ENCODE measurements around the gene GOPC. TPM values are rescaled to one million over a fixed set of nuclear protein-coding genes. Genes with fewer than 3 reads are reported as not detected.

The GOPC gene
- total RNA-seq, 1 experiment from 2014 or later = 24.2 TPM

DNA sequence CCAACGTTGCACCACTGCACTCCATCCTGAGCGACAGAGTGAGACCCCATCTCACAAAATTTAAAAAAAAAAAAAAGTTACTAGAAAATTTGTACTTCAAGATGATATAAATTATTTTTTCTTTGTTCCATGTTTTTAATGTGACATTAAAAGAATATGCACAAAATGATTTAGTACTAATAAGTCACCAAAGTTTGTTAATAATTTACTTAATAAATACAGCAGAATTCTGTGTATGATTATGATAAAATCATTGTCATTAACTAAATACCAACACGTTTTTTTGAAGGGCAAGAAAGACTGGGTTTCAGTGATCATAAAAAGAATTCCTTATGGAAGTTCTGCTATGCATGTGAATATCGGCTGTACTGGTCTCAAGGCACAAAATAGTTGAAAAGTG is 28.1 kb downstream of the GOPC start:
- ChIA-PET POLR2A (no interaction called here), RAD21 (ENCODE audit: low non-redundant PET in 1 of 2, low total read pairs in 2 of 2, uncharacterized antibody in 2 of 2, unreplicated experiment in 2 of 2) (no interaction called here), CTCF (no interaction called here)
- H3K27me3 ChIP-seq (ENCODE audit: insufficient read depth, low read length) = no peaks in the 10 kb centered on the region
- ATAC-seq = no peak
- no peaks in the 10 kb centered on the region for H3K9me3 ChIP-seq (ENCODE audit: control insufficient read depth in 1 of 2, insufficient read depth in 1 of 2, low read depth in 1 of 2, low read length in 2 of 2)
- H3K27ac ChIP-seq (ENCODE audit: low read depth, low read length) = no peak overlapping the region
- H3K4me3 ChIP-seq (replicated peaks in 1 of 2; ENCODE audit: low read depth in 1 of 2, low read length in 2 of 2) = no peak overlapping the region
- H3K79me2 ChIP-seq (ENCODE audit: insufficient read depth, low read length) = peaks cover 1% of the 10 kb centered on the region; the same call in 1 of the 2 replicates
- H2AFZ ChIP-seq (ENCODE audit: low read depth, low read length, poor library complexity, severe bottlenecking) = no peak overlapping the region
- BruUV-seq (replicated peaks) = no TSS peak
- H3K9me2 ChIP-seq (ENCODE audit: insufficient read depth) = no peaks in the 10 kb centered on the region
- no peak overlapping the region for H3K9ac ChIP-seq (ENCODE audit: low read length)
- H4K20me1 ChIP-seq (ENCODE audit: insufficient read depth) = no peaks in the 10 kb centered on the region
- no peak overlapping the region for H3K4me2 ChIP-seq (ENCODE audit: low read length)
- TF ChIP-seq SP1 (IDR thresholded peaks at IDR 0.05; ENCODE audit: low read depth) (no peak), POLR2AphosphoS5 (IDR thresholded peaks at IDR 0.05; ENCODE audit: low read depth, low read length) (no peak), EZH2 (IDR thresholded peaks at IDR 0.05) (no peak), JUND (IDR thresholded peaks at IDR 0.05) (no peak), ELF1 (IDR thresholded peaks at IDR 0.05; ENCODE audit: borderline replicate concordance, low read depth) (no peak), EZH2phosphoT487 (IDR thresholded peaks at IDR 0.05; ENCODE audit: borderline replicate concordance) (no peak), SRF (IDR thresholded peaks at IDR 0.05; ENCODE audit: low read depth) (no peak), ZFX (IDR thresholded peaks at IDR 0.05) (no peak), YY1 (IDR thresholded peaks at IDR 0.05; ENCODE audit: extremely low read depth, insufficient replicate concordance, low read depth, low read length) (no peak), EGR1 (IDR thresholded peaks at IDR 0.05; ENCODE audit: low read depth) (no peak), FOSL1 (IDR thresholded peaks at IDR 0.05; ENCODE audit: low read depth) (no peak), TCF7L2 (IDR thresholded peaks at IDR 0.05; ENCODE audit: borderline replicate concordance, extremely low read depth, insufficient read depth, insufficient read length) (no peak), ZNF274 (IDR thresholded peaks at IDR 0.05; ENCODE audit: low read depth, low read length) (no peak), CBX3 (IDR thresholded peaks at IDR 0.05; ENCODE audit: low read depth) (no peak), POLR2A (IDR thresholded peaks at IDR 0.05; ENCODE audit: borderline replicate concordance, extremely low read depth, insufficient read depth, insufficient read length) (no peak)
- TF ChIP-seq, protein P1, sequence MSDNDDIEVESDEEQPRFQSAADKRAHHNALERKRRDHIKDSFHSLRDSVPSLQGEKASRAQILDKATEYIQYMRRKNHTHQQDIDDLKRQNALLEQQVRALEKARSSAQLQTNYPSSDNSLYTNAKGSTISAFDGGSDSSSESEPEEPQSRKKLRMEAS (IDR thresholded peaks at IDR 0.05) = no peak
- TF ChIP-seq, protein P2, sequence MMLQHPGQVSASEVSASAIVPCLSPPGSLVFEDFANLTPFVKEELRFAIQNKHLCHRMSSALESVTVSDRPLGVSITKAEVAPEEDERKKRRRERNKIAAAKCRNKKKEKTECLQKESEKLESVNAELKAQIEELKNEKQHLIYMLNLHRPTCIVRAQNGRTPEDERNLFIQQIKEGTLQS (IDR thresholded peaks at IDR 0.05) = no peak
- TF ChIP-seq, protein P3, sequence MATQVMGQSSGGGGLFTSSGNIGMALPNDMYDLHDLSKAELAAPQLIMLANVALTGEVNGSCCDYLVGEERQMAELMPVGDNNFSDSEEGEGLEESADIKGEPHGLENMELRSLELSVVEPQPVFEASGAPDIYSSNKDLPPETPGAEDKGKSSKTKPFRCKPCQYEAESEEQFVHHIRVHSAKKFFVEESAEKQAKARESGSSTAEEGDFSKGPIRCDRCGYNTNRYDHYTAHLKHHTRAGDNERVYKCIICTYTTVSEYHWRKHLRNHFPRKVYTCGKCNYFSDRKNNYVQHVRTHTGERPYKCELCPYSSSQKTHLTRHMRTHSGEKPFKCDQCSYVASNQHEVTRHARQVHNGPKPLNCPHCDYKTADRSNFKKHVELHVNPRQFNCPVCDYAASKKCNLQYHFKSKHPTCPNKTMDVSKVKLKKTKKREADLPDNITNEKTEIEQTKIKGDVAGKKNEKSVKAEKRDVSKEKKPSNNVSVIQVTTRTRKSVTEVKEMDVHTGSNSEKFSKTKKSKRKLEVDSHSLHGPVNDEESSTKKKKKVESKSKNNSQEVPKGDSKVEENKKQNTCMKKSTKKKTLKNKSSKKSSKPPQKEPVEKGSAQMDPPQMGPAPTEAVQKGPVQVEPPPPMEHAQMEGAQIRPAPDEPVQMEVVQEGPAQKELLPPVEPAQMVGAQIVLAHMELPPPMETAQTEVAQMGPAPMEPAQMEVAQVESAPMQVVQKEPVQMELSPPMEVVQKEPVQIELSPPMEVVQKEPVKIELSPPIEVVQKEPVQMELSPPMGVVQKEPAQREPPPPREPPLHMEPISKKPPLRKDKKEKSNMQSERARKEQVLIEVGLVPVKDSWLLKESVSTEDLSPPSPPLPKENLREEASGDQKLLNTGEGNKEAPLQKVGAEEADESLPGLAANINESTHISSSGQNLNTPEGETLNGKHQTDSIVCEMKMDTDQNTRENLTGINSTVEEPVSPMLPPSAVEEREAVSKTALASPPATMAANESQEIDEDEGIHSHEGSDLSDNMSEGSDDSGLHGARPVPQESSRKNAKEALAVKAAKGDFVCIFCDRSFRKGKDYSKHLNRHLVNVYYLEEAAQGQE (IDR thresholded peaks at IDR 0.05; ENCODE audit: low read depth) = no peak
- TF ChIP-seq, protein P4, sequence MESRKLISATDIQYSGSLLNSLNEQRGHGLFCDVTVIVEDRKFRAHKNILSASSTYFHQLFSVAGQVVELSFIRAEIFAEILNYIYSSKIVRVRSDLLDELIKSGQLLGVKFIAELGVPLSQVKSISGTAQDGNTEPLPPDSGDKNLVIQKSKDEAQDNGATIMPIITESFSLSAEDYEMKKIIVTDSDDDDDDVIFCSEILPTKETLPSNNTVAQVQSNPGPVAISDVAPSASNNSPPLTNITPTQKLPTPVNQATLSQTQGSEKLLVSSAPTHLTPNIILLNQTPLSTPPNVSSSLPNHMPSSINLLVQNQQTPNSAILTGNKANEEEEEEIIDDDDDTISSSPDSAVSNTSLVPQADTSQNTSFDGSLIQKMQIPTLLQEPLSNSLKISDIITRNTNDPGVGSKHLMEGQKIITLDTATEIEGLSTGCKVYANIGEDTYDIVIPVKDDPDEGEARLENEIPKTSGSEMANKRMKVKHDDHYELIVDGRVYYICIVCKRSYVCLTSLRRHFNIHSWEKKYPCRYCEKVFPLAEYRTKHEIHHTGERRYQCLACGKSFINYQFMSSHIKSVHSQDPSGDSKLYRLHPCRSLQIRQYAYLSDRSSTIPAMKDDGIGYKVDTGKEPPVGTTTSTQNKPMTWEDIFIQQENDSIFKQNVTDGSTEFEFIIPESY (IDR thresholded peaks at IDR 0.05; ENCODE audit: extremely low read depth, insufficient replicate concordance, low read length) = no peak
- TF ChIP-seq, protein P5, sequence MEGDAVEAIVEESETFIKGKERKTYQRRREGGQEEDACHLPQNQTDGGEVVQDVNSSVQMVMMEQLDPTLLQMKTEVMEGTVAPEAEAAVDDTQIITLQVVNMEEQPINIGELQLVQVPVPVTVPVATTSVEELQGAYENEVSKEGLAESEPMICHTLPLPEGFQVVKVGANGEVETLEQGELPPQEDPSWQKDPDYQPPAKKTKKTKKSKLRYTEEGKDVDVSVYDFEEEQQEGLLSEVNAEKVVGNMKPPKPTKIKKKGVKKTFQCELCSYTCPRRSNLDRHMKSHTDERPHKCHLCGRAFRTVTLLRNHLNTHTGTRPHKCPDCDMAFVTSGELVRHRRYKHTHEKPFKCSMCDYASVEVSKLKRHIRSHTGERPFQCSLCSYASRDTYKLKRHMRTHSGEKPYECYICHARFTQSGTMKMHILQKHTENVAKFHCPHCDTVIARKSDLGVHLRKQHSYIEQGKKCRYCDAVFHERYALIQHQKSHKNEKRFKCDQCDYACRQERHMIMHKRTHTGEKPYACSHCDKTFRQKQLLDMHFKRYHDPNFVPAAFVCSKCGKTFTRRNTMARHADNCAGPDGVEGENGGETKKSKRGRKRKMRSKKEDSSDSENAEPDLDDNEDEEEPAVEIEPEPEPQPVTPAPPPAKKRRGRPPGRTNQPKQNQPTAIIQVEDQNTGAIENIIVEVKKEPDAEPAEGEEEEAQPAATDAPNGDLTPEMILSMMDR (IDR thresholded peaks at IDR 0.05 in 2 of 3, conservative IDR thresholded peaks at IDR 0.05 in 1 of 3; ENCODE audit: borderline replicate concordance in 1 of 3, insufficient read depth in 1 of 3, low read depth in 2 of 3, low read length in 2 of 3) = no peak
- intact Hi-C loops (cut with micrococcal nuclease) = no loop called here
- H3K36me3 ChIP-seq (ENCODE audit: control insufficient read depth in 1 of 2, insufficient read depth in 2 of 2, low read length in 2 of 2) = peaks cover 6 to 12% of the 10 kb centered on the region in 2 experiments; a peak in 1 of 4 replicates
- no peaks in the 10 kb centered on the region for H3K4me1 ChIP-seq (ENCODE audit: control insufficient read depth in 1 of 2, insufficient read depth in 2 of 2, low read length in 2 of 2)
- DNase-seq (ENCODE audit: low read depth, low spot score) = no peak
